Progenitor cell of endocrine pancreas (in vitro differentiated cells): ENCODE data around the gene NLRP12. TPM values are rescaled to one million over a fixed set of nuclear protein-coding genes. Genes with fewer than 3 reads are reported as not detected.
"Not testable (repeated sequence)": the region's sequence is repeated elsewhere in the genome, so short reads cannot be mapped to it uniquely, and the experiment has no call there.

Experiments
- DNase-seq: peaks from one replicate; pipeline ENCODE4 v3.0.0; 2021; ENCODE audit warnings: low spot score; ENCODE audit not compliant: unreplicated experiment
- H3K27ac Mint-ChIP-seq: 2 replicates; pipeline ENCODE4 v1.8.0; 2021; ENCODE audit warnings: mild to moderate bottlenecking, moderate library complexity, mixed read lengths
- H3K27me3 Mint-ChIP-seq: 2 replicates; pipeline ENCODE4 v1.8.0; 2021; ENCODE audit warnings: mixed read lengths
- H3K36me3 Mint-ChIP-seq: 2 replicates; pipeline ENCODE4 v1.8.0; 2022; ENCODE audit warnings: mixed read lengths; ENCODE audit not compliant: insufficient read depth
- H3K4me1 Mint-ChIP-seq: 2 replicates; pipeline ENCODE4 v1.8.0; 2021; ENCODE audit warnings: low read depth, mixed read lengths
- H3K4me3 Mint-ChIP-seq: 2 replicates; pipeline ENCODE4 v1.8.0; 2021; ENCODE audit warnings: low read depth, mild to moderate bottlenecking, moderate library complexity, mixed read lengths
- H3K9me3 Mint-ChIP-seq: 2 replicates; pipeline ENCODE4 v1.8.0; 2021; ENCODE audit warnings: low read depth, mixed read lengths
- CTCF ChIP-seq: fragments of 200-600 bp; sonication (generic); IDR thresholded peaks from one replicate; pipeline ENCODE4 v1.5.0; 2021; ENCODE audit warnings: antibody characterized with exemption, mild to moderate bottlenecking; ENCODE audit not compliant: unreplicated experiment
- long read RNA-seq: library from polyadenylated mRNA; unstranded; transcript quantifications from one replicate; pipeline ENCODE4 v2.0.0, GENCODE V29; 2020
- total RNA-seq: library from RNA; stranded (reverse); gene quantifications from 2 replicates; pipeline ENCODE4 v1.2.1, GENCODE V29; 2021

Gene NLRP12
- total RNA-seq, result not detected in 2 replicates
- long read RNA-seq, result 0 reads

GRCh38 chr19:53824134-53824611, at the start of gene NLRP12:
Gene NLRP12, minus strand, starts transcription at chr19:53824314. Its CDS starts 140 bp downstream, at chr19:53824174.
- H3K9me3 Mint-ChIP-seq, result no peaks in the 10 kb centered on the region
- peaks cover 20% of the 10 kb centered on the region for H3K27me3 Mint-ChIP-seq
- no peak within 1 kb of the TSS for H3K27ac Mint-ChIP-seq
- H3K4me1 Mint-ChIP-seq, result no peaks in the 10 kb centered on the region
- no peaks in the 10 kb centered on the region for H3K36me3 Mint-ChIP-seq
- no peak for DNase-seq
- no peak for TF ChIP-seq CTCF
- no peak within 1 kb of the TSS for H3K4me3 Mint-ChIP-seq

GRCh38 chr19:53872762-53873161, 48.6 kb upstream of the NLRP12 start:
- peaks cover 19% of the 10 kb centered on the region for H3K4me1 Mint-ChIP-seq
- no peak for TF ChIP-seq CTCF
- H3K4me3 Mint-ChIP-seq, result no peak overlapping the region
- peaks cover 19% of the 10 kb centered on the region for H3K36me3 Mint-ChIP-seq
- H3K9me3 Mint-ChIP-seq, result no peaks in the 10 kb centered on the region
- no peak for DNase-seq
- H3K27me3 Mint-ChIP-seq, result no peaks in the 10 kb centered on the region
- H3K27ac Mint-ChIP-seq, result no peak overlapping the region

- H3K4me1 Mint-ChIP-seq, result peaks cover 29% of the 10 kb centered on the region
- H3K36me3 Mint-ChIP-seq, result peaks cover 17% of the 10 kb centered on the region
- H3K27ac Mint-ChIP-seq, result peak overlapping the region; percentile 86
- no peak for DNase-seq
- peak overlapping the region; percentile 29 for H3K4me3 Mint-ChIP-seq
- TF ChIP-seq CTCF, result no peak
- no peaks in the 10 kb centered on the region for H3K27me3 Mint-ChIP-seq
- no peaks in the 10 kb centered on the region for H3K9me3 Mint-ChIP-seq
These were observed 47.3 kb upstream of the NLRP12 start for GRCh38 chr19:53871454-53871853.

GRCh38 chr19:53870485-53870844, 46.4 kb upstream of the NLRP12 start:
- Mint-ChIP-seq H3K27me3 (no peaks in the 10 kb centered on the region), H3K27ac (peak overlapping the region; percentile 93), H3K36me3 (peaks cover 17% of the 10 kb centered on the region), H3K4me3 (peak overlapping the region; percentile 73), H3K9me3 (no peaks in the 10 kb centered on the region), H3K4me1 (peaks cover 36% of the 10 kb centered on the region)
- no peak for TF ChIP-seq CTCF
- DNase-seq, result no peak

GRCh38 chr19:53869805-53870484, 45.8 kb upstream of the NLRP12 start:
- Mint-ChIP-seq H3K27ac (peak overlapping the region; percentile 96), H3K36me3 (peaks cover 17% of the 10 kb centered on the region), H3K4me1 (peaks cover 41% of the 10 kb centered on the region), H3K4me3 (peak overlapping the region; percentile 83)
- DNase-seq, H3K27me3 Mint-ChIP-seq, H3K9me3 Mint-ChIP-seq: not testable (repeated sequence)
